ENCODE data around the gene PIGT.
"Not testable (repeated sequence)": the region's sequence is repeated elsewhere in the genome, so short reads cannot be mapped to it uniquely, and the experiment has no call there.

The PIGT gene

GRCh38 chr20:45467172-45467571 is 51.2 kb downstream of the PIGT start:
- DNase-seq, result no peak

GRCh38 chr20:45467861-45468260 is 51.9 kb downstream of the PIGT start:
- no peak for DNase-seq

GRCh38 chr20:45469336-45470261 is 53.7 kb downstream of the PIGT start, which contains the start of gene WFDC2:
Gene WFDC2 (plus strand): TSS chr20:45469753. CDS start chr20:45469782, 29 bp downstream.
- peak; percentile 23 for DNase-seq

- DNase-seq, result peak; percentile 24
Measured at GRCh38 chr20:45470262-45470931, 54.5 kb downstream of the PIGT start.

- DNase-seq, result peak; percentile 3
Measured at GRCh38 chr20:45470937-45471336, 55.0 kb downstream of the PIGT start.

GRCh38 chr20:45472286-45472685 is 56.3 kb downstream of the PIGT start:
- DNase-seq, result not testable (repeated sequence)

Measured in DMS79 treated with DMSO at 0.1 percent for 48 hours (cell line).